K562 (cell line): ENCODE data around the gene SLC25A44. TPM values are rescaled to one million over a fixed set of nuclear protein-coding genes. Genes with fewer than 3 reads are reported as not detected.

Source experiments
- ATF3 ChIP-seq, 2 experiments: fragments of 450-650 bp in 1 of 2; sonication (generic) in 1 of 2; formaldehyde crosslinking in 1 of 2; IDR thresholded peaks in 1 of 2; conservative IDR thresholded peaks in 1 of 2; 2 replicates each; pipeline versions ENCODE4 v1.6.1 to v1.8.1; 2016 to 2023; ENCODE audit warnings: mild to moderate bottlenecking in 2 of 2, moderate library complexity in 2 of 2, inconsistent platforms in 1 of 2, missing genetic modification reagents in 1 of 2
- BRD9 ChIP-seq: fragments of 450-650 bp; IDR thresholded peaks from 2 replicates; pipeline ENCODE4 v1.6.1; 2018; ENCODE audit warnings: low read depth; ENCODE audit not compliant: partially characterized antibody
- CBX2 ChIP-seq: fragments of 200-600 bp; sonication (generic); IDR thresholded peaks from one replicate; pipeline ENCODE4 v1.6.1; 2012; ENCODE audit warnings: mild to moderate bottlenecking, low read length, inconsistent platforms; ENCODE audit not compliant: insufficient read depth, poor library complexity, severe bottlenecking
- CBX5 ChIP-seq: IDR thresholded peaks from 2 replicates; pipeline ENCODE4 v1.6.1; 2014; ENCODE audit warnings: low read depth, borderline replicate concordance
- EP300 ChIP-seq: IDR thresholded peaks from 2 replicates; pipeline ENCODE4 v1.6.1; 2012; ENCODE audit warnings: low read length, improper control_type of control experiment
- FOXP1 ChIP-seq: sonication (generic); formaldehyde crosslinking; IDR thresholded peaks from 2 replicates; pipeline ENCODE4 v1.8.0; 2022; ENCODE audit warnings: mild to moderate bottlenecking, missing genetic modification reagents
- GTF3C2 ChIP-seq: IDR thresholded peaks from 3 replicates; pipeline ENCODE4 v1.6.1; 2011; ENCODE audit warnings: borderline replicate concordance, mild to moderate bottlenecking, moderate library complexity; ENCODE audit not compliant: insufficient read length; ENCODE audit errors: extremely low read depth
- HDAC6 ChIP-seq: IDR thresholded peaks from 2 replicates; pipeline ENCODE4 v1.6.1; 2012; ENCODE audit warnings: low read depth, mild to moderate bottlenecking, control low read depth, inconsistent platforms, low read length, moderate library complexity
- MIER1 ChIP-seq: fragments of 450-650 bp; IDR thresholded peaks from 2 replicates; pipeline ENCODE4 v1.6.1; 2016; ENCODE audit warnings: antibody characterized with exemption, mild to moderate bottlenecking, low read depth
- MTF1 ChIP-seq: fragments of 250-450 bp; sonication (Bioruptor Pico); IDR thresholded peaks from 2 replicates; pipeline ENCODE4 v1.9.0; 2021; ENCODE audit warnings: moderate library complexity, mild to moderate bottlenecking, inconsistent platforms, borderline replicate concordance
- PBX2 ChIP-seq, 2 experiments: IDR thresholded peaks in 1 of 2; conservative IDR thresholded peaks in 1 of 2; 2 replicates each; pipeline ENCODE4 v1.6.1; 2016; ENCODE audit warnings: low read depth in 2 of 2, mild to moderate bottlenecking in 1 of 2, missing compliant biosample characterization in 1 of 2, missing genetic modification characterization in 1 of 2, moderate library complexity in 1 of 2
- POLR3A ChIP-seq: IDR thresholded peaks from 2 replicates; pipeline ENCODE4 v1.6.1; 2011; ENCODE audit warnings: borderline replicate concordance, mild to moderate bottlenecking, moderate library complexity; ENCODE audit not compliant: insufficient read length, insufficient read depth; ENCODE audit errors: extremely low read depth
- POLR3G ChIP-seq: IDR thresholded peaks from 2 replicates; pipeline ENCODE4 v1.6.1; 2011; ENCODE audit not compliant: insufficient read length, insufficient replicate concordance; ENCODE audit errors: extremely low read depth
- PRPF4 ChIP-seq: fragments of 200-400 bp; formaldehyde crosslinking; IDR thresholded peaks from one replicate; pipeline ENCODE4 v1.6.1; 2017; ENCODE audit warnings: low read length, low read depth, mild to moderate bottlenecking; ENCODE audit not compliant: insufficient read depth, poor library complexity, severe bottlenecking
- RAD21 ChIP-seq, 2 experiments: fragments of 250-450 bp in 1 of 2; fragments of 450-650 bp in 1 of 2; sonication (Bioruptor Pico) in 1 of 2; formaldehyde crosslinking in 1 of 2; IDR thresholded peaks in 1 of 2; conservative IDR thresholded peaks in 1 of 2; 2 replicates each; pipeline versions ENCODE4 v1.4.0 to v1.8.0; 2020 to 2022; ENCODE audit warnings: mild to moderate bottlenecking in 2 of 2, moderate library complexity in 1 of 2
- TCF3 ChIP-seq: sonication (generic); formaldehyde crosslinking; IDR thresholded peaks from 2 replicates; pipeline ENCODE4 v1.4.0; 2020; ENCODE audit warnings: mild to moderate bottlenecking, missing genetic modification reagents
- ZNF316 ChIP-seq: fragments of 450-650 bp; IDR thresholded peaks from 2 replicates; pipeline ENCODE4 v1.6.1; 2016
- ZZZ3 ChIP-seq: fragments of 450-650 bp; IDR thresholded peaks from 2 replicates; pipeline ENCODE4 v1.6.1; 2016; ENCODE audit warnings: antibody characterized with exemption, mild to moderate bottlenecking, moderate library complexity
- polyA plus RNA-seq, 8 experiments: library from polyadenylated mRNA; depleted of rRNA in 4 of 8; stranded (reverse) in 5 of 8; unstranded in 3 of 8; fragments of >200 nt; fragmentation: Nextera tagmentation in 2 of 8; fragmentation: Illumina TruSeq in 1 of 8; extraction: Ambion mirVana in 2 of 8; extraction: Trizol in 1 of 8; gene quantifications; 2 replicates each; pipeline versions ENCODE4 v1.2.1 to v1.2.3, GENCODE V29; 2011 to 2014; ENCODE audit warnings: inconsistent platforms in 1 of 8, missing spikeins in 1 of 8
- total RNA-seq, 7 experiments: library from RNA; depleted of rRNA in 6 of 7; stranded (reverse); fragments of >200 nt in 6 of 7; fragmentation: Illumina TruSeq in 2 of 7; extraction: Trizol in 2 of 7; gene quantifications; 2 replicates each; pipeline versions ENCODE4 v1.2.1 to v1.2.3, GENCODE V29; 2011 to 2021; ENCODE audit warnings: low replicate concordance in 1 of 7

Gene SLC25A44
- total and polyA plus RNA-seq, 9 of the 15 experiments (the other 6 are each of a cell fraction or from before 2014, with no cell fraction given), result 4.4 to 22.8 (median 12.5) TPM

GRCh38 chr1:156232201-156232894 is 38.4 kb downstream of the SLC25A44 start (continued):
- TF ChIP-seq ATF3 (IDR thresholded peaks at IDR 0.05) (no peak), ATF3 (CRISPR knock-in tag; conservative IDR thresholded peaks at IDR 0.05) (no peak), PBX2 (CRISPR knock-in tag; IDR thresholded peaks at IDR 0.05; ENCODE audit: low read depth) (no peak), PBX2 (tag; conservative IDR thresholded peaks at IDR 0.05; ENCODE audit: low read depth) (peak; percentile 72), BRD9 (no peak), CBX2 (no peak), PRPF4 (no peak), RAD21 (CRISPR knock-in tag; conservative IDR thresholded peaks at IDR 0.05 in 1 of 2, IDR thresholded peaks at IDR 0.05 in 1 of 2) (no peak), EP300 (no peak), POLR3A (no peak), ZNF316 (peak; percentile 93), CBX5 (no peak), FOXP1 (CRISPR knock-in tag) (no peak), HDAC6 (no peak), ZZZ3 (no peak), POLR3G (no peak), MIER1 (no peak), TCF3 (CRISPR knock-in tag) (no peak), MTF1 (CRISPR knock-in tag) (no peak), GTF3C2 (no peak)
